ENCODE measurements around the gene PARP3.
"Not testable (repeated sequence)": the region's sequence is repeated elsewhere in the genome, so short reads cannot be mapped to it uniquely, and the experiment has no call there.

Gene PARP3

DNA sequence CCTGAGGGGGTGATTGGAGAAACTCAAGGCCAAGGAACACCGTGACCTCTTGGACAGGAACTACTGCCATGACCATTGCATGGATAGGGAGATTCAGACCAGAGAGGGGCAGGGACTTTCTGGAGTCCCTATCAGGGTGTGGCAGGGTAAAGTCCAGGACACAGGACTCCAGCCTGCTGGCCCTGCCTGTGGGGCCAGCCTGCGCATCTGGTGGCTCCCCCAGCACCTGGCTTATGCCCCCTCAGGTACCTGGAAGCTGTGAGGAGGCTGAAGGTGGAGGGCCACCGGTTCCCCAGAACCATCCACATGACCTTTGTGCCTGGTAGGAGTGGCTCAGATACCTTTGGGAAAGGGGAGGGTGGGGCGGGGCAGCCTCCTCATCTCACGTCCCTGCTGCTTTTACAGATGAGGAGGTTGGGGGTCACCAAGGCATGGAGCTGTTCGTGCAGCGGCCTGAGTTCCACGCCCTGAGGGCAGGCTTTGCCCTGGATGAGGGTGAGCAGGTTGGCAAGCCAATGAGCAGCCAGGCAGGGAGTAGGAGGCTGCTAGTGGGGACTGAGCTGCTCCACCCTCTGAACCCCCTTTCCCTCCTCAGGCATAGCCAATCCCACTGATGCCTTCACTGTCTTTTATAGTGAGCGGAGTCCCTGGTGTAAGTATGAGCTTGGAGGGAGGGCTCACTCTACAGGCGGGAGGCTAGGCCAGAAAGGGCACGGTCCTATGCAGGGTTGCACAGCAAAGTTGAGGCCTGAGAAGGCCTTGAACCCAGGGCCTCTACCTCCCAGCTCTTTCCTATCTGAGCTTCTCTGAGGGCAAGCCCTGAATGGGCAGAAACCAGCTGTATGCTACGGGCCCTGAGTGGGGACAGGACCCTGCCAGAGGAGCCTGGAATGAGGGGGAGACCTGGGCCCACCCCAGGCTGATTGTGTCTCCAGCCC, 44.1 kb downstream of the PARP3 start:
- DNase-seq: no peak

GRCh38 chr3:51987568-51987967, 45.4 kb downstream of the PARP3 start:
- DNase-seq: no peak

DNA sequence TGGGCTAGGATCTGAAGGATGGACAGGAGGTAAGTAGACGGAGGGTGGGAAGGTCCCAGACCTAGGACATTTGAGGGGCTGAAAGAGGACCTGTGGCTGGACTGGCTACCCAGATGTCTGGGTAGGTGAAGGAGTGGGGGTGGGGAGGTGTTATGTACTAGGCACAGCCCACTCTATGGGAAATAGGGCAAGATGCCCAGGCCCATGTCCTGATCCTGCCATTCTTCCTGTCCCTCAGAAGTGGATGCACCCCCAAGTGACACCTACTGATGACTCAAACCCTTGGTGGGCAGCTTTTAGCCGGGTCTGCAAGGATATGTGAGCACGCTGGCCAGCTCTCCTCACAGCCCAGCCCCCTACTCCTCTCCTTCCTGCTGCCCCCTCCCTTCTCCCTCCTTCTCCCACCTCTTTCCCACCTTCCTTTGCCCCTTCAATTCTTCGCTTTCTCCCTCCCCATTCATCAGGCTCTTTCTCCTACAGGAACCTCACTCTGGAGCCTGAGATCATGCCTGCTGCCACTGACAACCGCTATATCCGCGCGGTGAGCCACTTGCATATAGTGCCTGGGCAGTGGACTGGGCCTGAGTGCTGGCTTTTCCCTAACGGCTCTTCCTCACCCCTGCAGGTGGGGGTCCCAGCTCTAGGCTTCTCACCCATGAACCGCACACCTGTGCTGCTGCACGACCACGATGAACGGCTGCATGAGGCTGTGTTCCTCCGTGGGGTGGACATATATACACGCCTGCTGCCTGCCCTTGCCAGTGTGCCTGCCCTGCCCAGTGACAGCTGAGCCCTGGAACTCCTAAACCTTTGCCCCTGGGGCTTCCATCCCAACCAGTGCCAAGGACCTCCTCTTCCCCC, 46.4 kb downstream of the PARP3 start:
- DNase-seq: no peak

GRCh38 chr3:51990501-51990971, 48.4 kb downstream of the PARP3 start:
- not testable (repeated sequence) for DNase-seq

GRCh38 chr3:51992017-51992682, 50.0 kb downstream of the PARP3 start:
- DNase-seq: no peak

DNA sequence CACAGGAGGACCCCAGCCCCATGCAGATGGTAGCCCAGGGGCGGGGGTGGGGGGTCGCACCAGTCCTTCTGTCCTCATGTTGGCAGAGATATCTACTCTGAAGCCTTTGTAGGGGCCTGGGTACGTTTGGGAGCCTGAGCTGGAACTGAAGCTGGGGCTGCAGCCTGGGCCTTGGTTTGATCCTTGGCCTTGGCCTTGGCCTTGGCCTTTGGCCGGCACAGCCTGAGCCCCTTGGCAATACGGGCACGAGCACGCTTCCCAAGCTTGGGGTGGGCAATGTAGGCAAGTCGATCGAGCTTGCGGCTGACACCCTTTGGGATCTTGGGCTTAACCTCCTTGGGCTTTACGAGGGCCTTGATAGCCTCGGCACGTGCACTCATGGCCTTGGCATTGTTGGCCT, 51.5 kb downstream of the PARP3 start:
- DNase-seq: not testable (repeated sequence)

DNA sequence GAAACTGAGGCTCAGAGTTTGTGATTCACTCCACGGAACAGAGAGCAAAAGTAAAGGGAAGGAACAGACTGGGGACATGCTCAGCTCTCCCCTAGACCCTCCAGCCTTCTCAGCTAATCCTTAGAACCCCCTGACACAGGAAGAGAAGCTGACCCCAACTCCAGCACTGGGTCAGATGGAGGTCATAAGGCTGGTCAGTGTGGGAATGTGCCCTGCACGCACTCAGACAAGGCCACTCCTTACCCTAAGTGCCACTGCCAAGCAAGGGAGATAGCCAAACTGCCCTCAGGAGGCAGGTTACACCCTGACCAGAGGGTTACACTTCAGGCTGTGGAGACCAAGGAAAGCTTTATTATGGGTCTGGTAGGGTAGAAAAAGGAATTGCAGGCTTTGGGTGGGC, 52.4 kb downstream of the PARP3 start:
- no peak for DNase-seq

- peak; percentile 73 to 98 for DNase-seq
Observed at GRCh38 chr3:51995346-51996163, 53.4 kb downstream of the PARP3 start, which contains the start of gene RPL29. Gene RPL29 (minus strand): TSS chr3:51995895. CDS start chr3:51995461, 434 bp downstream.

GRCh38 chr3:51997172-51997571, 55.0 kb downstream of the PARP3 start:
- DNase-seq: no peak

DNA sequence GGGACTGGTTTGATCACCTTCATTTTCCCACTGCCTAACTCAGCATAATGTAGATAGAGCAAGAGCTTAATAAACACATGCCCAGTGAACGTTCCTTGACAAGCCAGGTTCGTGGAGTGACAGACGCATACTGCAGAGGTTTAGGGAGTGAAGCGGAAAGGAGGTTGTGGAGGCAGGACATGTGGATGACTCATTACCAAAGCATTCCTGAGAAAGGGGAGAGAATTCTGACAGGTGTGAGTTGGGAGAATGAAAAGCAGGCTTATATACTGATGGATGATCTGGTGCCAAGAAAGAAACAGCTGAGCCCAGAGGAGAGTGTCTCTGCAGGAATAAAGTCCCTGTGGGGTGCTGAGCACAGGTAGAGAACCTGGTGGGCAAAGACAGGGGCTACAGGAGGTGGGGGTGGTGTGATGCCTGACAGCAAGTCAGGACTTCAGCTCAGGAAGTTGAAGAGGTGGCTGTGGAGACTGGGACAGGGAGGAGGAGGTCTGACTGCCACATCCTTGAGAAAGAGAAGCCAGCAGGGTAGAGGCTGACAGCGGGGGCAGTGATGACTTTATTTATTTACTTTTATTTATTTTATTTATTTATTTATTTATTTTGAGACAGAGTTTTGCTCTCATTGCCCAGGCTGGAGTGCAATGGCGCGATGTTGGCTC, 55.9 kb downstream of the PARP3 start:
- DNase-seq: no peak

Measured in bone marrow (tissue), 2 donors.